Neural cell (in vitro differentiated cells): ENCODE data around the gene PRKG1.

ENCODE experiments used
- EP300 ChIP-seq: fragments of 450-650 bp; conservative IDR thresholded peaks from 2 replicates; pipeline ENCODE4 v1.6.1; 2014; ENCODE audit warnings: antibody characterized with exemption, mild to moderate bottlenecking, moderate library complexity; ENCODE audit not compliant: poor library complexity, severe bottlenecking
- RAD21 ChIP-seq: fragments of 450-650 bp; conservative IDR thresholded peaks from 2 replicates; pipeline ENCODE4 v1.6.1; 2014; ENCODE audit warnings: antibody characterized with exemption, mild to moderate bottlenecking, moderate library complexity

GRCh38 chr10:51109801-51110533 is 35.7 kb downstream of the PRKG1 start:
- no peak for TF ChIP-seq EP300
- no peak for TF ChIP-seq RAD21
